Measurements from ENCODE around the gene VWDE.
"Not testable (repeated sequence)": the region's sequence is repeated elsewhere in the genome, so short reads cannot be mapped to it uniquely, and the experiment has no call there.

The VWDE gene

DNA sequence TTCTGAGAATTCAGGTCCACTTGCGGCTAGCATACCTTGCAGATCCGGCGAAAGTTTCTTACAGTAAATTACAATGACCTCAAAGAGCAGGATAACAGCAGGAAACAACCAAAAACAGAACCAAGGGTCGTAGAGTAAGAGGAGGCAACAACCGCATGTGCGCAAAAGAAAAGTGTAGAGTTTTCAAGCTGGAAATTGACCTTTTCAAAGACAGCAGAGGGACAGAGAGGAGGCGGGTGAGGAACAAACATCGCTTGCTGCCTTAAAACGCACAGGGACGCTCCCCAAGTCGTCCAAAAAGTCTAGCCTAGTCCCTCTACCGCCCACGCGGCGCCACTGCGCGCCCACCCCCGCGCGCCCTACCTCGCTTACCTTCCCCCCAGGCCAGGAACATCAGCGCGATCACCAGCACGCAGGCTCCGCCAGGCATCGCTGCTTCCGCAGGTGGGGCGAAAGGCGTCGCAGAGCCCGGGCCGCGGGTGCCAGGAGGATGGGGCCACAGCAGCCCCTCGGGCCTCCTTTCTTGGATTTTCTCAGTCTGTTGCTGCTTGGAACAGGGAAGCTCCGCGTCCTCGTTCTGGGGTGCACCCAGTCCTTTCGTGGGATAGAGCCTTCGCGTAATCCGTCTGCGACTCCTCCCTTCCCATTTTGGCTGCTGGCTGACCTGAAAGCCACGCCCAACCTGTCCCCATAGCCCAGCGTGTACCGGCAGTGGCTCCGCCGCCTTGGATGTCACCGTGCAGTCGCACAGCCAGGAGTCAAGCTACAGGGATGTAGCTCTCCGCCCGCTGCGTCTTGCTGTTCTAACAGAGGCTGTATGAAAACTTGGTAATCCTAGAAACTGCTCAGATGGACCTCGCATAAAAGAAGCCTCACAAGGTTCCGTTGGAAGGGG, at the start of gene VWDE:
VWDE (minus strand) TSS at position 579 of the 895 bp plus-strand sequence; CDS start at position 430, 149 bp downstream.
- no peak for DNase-seq

DNA sequence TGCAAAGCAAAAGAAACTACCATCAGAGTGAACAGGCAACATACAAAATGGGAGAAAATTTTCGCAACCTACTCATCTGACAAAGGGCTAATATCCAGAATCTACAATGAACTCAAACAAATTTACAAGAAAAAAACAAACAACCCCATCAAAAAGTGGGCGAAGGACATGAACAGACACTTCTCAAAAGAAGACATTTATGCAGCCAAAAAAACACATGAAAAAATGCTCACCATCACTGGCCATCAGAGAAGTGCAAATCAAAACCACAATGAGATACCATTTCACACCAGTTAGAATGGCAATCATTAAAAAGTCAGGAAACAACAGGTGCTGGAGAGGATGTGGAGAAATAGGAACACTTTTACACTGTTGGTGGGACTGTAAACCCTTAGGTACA, 49.5 kb upstream of the VWDE start:
- not testable (repeated sequence) for DNase-seq

DNA sequence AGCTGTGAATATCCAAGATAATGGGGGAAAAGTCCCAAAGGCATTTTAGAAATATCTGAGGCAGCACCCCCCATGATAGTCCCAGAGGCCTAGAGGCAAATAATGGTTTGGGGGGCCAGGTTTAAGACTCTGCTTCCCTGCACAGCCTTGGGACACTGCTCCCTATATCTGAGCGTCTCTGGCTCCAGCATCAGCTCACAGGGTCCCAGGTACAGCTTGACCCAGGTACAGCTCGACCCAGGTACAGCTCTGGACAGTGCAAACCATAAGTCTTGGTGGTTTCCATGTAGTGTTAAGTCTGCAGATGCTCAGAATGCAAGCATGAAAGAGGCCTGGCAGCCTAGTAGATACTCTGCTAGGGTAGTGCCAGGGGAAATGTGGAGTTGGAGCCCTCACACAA, 47.0 kb upstream of the VWDE start:
- DNase-seq: no peak

DNA sequence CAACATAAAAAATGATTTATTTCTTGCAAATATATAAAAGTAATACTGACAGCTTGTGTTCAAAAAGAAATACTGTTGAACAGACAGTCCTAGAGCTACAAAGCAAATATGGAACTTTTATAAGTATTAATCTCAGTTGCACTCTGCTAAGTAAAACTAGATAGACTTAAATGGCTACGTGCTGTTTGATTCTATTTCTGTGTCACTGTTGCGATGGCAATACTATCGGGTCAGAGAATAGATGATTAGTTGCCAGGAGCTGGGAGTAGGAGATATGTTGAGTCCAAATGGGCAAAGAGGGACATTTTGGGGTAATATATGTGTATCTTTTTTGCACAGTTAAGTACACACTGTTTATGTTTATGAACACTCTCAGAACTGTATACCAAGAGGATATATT, 41.1 kb upstream of the VWDE start:
- no peak for DNase-seq

DNA sequence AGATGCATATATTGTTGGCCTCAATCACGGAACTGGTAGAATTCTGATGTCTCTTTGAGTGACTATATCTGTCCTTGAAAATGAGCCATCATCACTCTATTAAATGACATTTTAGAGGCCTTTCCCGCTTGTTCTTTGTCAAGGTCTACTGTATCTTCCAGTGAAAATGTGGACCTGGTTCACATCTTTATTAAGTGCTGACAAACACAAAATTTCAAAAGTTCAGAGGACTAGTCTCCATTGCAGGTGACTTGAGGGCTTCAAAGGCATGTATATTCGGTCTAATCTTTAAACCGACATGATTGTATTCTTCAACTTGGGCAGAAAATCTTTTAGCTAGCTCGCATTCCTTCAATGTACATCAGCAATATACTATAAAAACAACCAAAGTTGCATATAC, 36.6 kb upstream of the VWDE start:
- no peak for DNase-seq

DNA sequence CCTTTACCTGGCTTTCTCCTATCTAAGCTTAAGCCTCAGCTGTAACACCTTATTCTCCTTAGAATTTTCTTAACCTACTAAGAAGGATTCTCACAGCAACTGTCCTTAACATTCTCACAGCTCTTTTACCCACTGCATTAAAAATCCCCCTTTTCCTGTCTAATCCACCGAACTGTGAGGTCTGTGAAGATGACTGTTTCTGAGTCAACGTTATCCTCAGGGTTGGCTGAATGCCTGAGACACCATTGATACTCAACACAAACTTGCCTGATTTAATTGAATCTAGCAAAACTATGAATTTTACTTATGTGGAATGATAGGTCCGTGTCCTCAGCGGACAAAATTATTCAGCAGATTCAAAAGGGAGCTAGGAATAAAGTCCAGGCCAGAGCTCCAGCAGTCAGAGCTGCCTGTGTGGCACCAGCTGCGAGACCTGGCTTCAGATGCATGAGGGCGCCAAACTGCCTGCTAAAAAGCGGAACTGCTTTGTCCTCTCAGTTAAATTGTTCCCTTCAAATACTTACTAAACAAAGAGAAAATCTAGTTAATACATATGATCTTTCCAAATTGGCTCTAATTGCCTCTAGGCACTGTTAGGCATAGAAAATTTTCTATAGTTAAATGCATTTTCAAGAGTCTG, 33.4 kb upstream of the VWDE start:
- DNase-seq: no peak

DNA sequence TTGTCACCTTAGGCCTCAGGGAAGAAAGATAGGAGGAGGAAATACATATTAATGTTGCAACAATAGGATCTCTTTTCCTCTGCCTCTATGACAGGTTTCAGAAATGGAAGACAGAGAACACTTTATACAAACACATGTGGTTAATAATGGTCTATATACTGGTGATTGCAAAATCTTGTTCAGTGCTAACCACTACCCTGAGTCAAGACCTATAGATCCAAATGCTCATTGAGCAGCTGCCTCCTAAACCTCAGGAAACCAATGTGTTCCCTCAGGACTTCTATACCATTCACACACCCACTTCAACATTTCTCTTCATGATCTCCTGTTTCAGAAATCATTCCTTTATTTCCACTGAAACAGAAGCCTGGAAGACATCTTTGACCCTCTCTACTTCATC, 32.5 kb upstream of the VWDE start:
- no peak for DNase-seq

DNA sequence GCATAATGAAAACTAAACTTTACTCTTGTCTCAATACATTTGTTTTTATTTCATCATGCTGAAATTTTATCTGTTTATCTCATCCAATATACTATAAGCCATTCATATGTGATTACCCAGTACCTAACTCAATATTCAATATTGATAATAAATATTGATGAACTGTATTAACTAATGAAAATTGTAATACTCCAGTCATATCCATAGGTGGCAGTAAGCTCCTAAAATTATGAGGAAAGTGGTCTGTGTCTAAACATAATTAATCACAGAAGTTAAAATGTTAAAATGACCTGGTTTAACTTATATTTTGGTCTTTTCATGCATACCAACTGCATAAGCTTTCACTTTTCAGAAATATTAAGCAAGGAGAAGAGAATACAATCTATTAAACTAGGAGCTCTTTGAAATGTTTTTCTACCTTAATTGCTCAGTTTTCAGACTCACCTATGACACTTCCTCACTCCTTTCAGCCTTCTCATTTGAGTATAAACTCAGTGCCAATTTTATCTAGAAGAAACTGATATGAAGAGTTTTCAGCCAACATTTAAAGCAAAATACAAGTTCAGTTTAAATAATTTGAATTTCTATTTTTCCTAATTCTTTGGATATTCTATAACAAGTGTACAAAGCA, 30.5 kb upstream of the VWDE start:
- DNase-seq: no peak

DNA sequence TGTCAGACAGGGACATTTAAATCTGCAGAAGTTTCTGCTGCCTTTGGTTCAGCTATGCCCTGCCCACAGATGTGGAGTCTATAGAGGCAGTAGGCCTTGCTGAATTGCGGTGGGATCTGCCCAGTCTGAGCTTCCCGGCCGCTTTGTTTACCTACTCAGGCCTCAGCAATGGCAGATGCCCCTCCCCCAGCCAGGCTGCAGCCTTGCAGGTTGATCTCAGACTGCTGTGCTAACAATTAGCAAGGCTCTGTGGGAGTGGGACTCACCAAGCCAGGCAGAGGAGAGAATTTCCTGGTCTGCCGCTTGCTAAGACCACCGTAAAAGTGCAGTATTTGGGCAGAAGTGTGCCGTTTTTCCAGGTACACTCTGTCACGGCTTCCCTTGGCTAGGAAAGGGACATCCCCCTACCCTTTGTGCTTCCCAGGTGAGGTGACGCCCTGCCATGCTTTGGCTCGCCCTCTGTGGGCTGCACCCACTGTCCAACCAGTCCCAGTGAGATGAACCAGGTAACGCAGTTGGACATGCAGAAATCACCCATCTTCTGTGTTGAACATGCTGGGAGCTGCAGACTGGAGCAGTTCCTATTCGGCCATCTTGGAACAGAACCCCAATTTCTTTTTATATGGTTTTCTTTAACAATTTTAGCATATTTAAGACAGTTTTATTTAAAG, 28.4 kb upstream of the VWDE start:
- no peak for DNase-seq

DNA sequence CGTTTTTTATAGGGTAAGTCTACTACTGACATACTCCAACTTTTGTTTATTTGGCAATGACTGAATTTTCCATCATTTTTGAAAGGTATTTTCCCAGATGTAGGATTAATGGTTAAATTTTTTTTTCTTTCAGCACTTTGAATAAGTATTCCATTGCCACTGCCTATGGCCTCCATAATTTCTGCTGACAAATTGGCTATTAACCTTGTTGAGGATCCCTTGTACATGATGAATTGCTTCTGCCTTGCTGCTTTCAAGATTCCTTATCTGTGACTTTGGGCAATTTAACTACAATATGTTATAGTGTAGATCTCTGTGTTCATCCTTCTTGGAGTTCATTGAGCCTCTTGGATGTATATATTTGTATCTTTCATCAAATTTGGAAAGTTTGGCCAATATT, 21.6 kb upstream of the VWDE start:
- DNase-seq: no peak

DNA sequence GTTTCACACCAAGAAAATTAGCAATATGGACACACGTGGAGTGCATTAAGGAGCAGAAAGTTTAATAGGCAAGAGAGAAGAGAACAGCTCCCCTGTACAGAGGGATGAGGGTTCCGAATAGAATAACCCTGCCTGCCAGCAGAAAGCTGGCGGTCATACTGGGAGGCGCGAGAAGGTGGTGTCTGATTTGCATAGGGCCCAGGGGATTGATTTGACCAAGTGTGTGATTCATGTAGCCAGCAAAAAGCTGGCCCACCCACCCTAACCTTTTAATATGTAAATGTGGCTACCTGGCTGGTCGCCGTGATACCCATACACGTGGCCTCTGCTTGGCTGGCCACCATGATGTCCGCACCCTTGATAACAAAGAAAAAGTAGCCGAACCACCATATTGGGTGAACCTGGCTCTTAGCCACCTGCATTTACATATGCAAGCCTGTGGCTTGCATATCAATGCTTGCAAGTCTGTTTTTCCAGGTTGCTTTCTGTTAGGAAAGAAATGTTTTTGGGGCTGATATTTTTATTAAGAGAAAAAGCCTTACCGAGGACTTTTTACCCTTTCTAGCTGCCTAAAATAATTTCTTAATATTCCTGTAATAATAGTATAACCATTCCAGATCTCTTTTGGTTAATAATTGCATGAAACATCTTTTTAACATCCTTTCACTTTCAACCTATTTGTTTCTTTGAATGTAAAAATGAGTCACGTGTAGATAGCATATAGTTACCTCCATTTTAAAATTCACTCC, 20.5 kb upstream of the VWDE start:
- DNase-seq: no peak

DNA sequence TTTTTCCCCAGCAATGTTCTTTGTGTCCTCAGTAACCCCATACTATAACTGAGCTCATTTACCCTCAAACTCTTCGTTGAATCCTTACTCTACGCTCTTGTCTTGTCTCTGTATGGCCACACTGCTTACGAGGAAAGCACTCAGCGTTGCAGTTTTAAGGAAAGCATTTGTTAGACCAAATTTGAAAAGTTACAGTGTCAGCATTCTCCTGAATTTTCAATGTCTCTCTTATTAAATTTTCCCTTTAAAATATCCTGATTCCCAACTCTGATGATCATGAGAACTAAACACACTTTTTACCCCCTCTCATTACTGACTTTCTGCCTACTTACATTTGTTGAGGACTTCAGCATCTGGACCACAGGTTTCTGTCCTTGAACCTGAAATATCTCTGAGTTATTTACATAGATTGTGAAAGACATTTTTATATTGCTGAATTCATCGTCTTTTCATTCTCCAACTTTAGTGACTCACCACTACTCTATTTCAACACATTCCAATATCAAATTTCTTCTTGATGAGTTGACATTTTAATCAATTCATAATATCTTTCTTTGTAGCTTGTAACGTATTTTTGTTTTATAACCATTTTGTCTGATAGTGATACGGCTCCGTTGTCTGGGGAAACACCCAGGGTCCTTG, 19.8 kb upstream of the VWDE start:
- DNase-seq: no peak

DNA sequence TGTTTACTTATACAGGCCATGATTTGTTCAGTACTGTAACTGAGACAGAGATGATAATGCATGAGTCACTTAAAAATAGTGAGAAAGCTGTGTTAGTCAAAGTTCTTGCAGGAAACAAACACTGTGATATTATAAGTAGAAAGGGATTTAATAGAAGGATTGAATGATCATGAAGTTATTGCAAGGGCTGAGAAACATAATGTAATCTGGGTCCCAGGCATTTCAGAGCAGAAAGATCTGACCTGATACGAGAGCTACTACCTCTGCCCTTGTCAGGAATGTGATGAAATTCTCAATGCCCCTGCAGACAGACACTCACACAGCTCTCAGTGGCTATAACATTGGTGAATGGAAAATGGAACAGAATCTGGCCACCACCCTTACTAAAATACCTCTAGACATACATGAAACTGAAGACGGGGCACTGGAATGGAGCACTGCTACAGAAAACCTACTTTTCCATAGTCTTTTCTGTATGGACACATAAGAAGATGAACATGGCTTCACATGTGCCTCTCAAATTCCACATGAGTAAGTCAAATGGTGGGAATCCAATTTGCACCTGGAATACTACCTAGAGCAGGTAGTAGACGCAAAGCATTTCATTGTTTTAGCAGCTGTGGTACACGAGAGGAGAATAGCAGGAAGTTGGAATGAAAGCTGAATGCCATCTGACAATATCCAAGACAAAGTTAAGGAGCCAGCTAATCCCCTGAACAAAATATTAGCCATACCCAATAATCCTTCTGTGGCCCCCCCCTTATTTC, 19.1 kb upstream of the VWDE start:
- DNase-seq: no peak

DNA sequence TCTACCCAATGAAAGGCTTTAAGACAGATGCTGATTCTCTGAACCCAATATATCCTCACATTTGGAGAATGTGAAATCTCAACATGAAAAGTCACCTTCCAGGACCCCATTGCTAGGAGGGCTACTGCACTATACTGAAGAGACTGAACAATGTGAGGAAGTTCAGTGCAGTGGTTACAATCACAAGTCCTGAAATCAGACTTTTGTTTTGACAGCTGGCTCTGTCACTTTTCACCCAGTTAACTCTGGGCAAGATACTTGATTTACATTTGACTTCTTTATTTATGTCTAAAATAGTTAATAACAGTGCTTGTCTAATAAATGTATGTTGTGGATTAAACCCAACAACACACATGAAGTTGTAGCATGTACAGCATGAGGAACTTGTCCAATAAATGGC, 14.8 kb upstream of the VWDE start:
- DNase-seq: no peak

DNA sequence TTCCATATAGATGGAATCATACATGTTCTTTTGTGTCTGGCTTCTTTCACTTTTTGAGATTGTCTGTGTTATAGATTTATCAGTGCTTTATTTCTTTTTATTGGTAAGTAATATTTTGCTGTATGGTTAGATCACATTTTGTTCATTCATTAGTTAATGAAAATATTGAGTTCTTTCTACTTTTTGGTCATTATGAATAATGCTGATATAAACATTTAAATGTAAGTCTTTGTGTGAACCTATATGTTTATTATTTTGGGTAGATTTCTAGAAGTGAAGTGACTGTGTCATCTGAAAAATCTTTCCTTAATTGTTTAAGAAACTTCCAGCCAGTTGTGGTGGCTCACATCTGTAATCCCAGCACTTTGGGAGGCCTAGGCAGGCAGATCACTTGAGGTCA, 11.4 kb upstream of the VWDE start:
- no peak for DNase-seq

DNA sequence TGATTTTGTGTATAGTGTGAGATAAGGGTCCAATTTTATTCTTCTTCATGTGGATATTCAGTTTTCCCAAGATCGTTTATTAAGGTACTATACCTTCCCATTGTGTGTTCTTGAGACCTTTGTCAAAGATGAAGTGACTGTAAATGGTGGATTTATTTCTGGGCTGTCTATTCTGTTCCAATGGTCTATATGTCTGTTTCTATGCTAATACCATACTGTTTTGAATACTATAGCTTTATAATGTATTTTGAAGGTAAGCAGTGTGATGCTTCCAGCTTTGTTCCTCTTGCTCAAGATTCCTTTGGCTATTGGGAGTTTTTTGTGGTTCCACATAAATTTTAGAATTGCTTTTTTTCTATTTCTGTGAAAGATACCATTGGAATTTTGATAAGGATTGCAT, 8.7 kb upstream of the VWDE start:
- no peak for DNase-seq

DNA sequence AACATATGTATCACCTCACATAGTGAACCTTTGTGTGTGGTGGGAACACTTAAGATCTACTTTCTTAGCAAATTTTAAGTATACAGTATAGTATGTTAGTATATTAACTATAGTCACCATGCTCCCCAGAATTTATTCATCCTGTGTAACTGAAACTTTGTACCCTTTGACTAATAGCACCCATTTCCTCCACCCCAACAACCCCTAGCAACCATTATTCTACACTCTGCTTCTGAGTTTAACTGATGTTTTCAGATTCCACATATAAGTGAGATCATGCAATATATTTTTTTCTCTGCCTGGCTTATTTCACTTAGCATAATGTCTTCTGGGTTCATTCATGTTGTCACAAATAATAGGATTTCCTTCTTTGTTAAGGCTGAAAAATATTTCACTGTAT, 6.9 kb upstream of the VWDE start:
- DNase-seq: no peak

DNA sequence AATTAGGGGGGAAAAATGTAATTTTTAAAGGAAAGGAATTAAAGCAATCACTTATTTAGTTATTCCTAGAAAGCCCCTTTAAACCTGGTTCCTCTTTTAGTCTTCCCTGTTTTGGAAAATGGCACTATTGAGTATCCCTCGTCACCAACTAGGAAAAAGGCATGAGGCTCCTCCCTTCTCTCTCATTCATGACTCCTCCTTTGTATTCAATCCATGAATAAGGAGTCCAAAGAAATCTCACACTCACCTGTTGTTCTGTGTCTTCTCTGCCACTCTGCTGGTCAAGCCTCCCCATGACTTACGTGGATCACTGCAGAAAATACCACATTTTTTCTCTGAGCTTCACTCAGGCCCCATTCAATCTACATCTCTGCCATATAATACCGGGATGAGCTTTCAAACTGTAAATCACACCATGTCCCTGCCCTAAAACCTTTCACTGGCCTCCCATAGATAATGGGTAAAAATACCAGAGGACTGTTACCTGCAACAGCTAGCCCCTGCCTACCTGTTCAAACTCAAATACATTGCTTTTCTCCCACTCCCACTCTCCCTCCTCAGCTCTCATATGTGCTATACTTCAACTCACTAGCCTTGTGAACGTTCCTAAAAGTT, 5.5 kb upstream of the VWDE start:
- DNase-seq: no peak

DNA sequence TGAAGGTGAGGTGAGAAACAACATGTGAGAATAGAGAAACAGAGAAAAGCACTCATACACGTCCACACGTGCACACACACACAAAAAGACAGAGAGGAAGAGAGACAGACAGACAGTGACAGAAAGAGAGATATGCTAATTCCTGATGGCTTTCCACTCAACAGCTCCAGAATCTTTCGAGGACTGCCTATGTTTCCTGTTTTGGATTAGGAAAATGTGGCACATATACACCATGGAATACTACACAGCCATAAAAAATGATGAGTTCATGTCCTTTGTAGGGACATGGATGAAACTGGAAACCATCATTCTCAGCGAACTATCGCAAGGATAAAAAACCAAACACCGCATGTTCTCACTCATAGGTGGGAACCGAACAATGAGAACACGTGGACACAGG, 4.0 kb upstream of the VWDE start:
- DNase-seq: not testable (repeated sequence)

DNA sequence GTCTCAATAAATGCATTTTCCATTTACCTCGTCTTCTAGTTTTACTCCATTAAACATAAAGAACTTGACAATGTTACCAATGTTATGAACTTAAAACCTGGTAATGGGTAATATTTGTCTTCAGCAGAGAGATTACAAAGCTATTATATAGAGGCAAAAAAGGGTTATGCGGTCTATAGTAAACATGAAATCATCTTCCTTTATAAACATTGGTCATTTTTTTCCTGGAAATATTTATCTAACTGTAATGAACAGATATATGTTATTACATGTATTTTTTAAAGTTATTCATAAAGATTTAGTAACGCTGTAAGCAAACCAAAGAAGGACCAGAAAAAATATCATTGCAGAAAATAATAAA, 1.3 kb downstream of the VWDE start:
- DNase-seq: no peak
